ENCODE results near the gene SETDB2. TPM values are rescaled to one million over a fixed set of nuclear protein-coding genes. Genes with fewer than 3 reads are reported as not detected.

Gene SETDB2
- total and polyA plus RNA-seq, 10 of the 15 experiments (the other 5 are each of a cell fraction or from before 2014, with no cell fraction given) = 1.2 to 10.0 (median 7.4) TPM

- TF ChIP-seq MXI1 (IDR thresholded peaks at IDR 0.05; ENCODE audit: low read depth, low read length) (peak; percentile 86), GATAD2B (conservative IDR thresholded peaks at IDR 0.05; ENCODE audit: low read depth) (no peak; the same call in none of the 2 replicates), USF2 (IDR thresholded peaks at IDR 0.05; ENCODE audit: borderline replicate concordance, low read depth, low read length) (peak; percentile 49; the same call in 1 of the 2 replicates), SP1 (IDR thresholded peaks at IDR 0.05; ENCODE audit: low read depth, low read length) (no peak), ZNF592 (IDR thresholded peaks at IDR 0.05) (0 out of 2 replicates have a peak, but pooled peaks have one; percentile 38), NKRF (conservative IDR thresholded peaks at IDR 0.05) (peak; percentile 64), REST (IDR thresholded peaks at IDR 0.05; ENCODE audit: low read depth, low read length) (no peak), TBL1XR1 (IDR thresholded peaks at IDR 0.05; ENCODE audit: low read depth, low read length) (0 out of 2 replicates have a peak, but pooled peaks have one; percentile 38), SPI1 (IDR thresholded peaks at IDR 0.05; ENCODE audit: borderline replicate concordance, insufficient read depth, low read depth, low read length) (0 out of 2 replicates have a peak, but pooled peaks have one; percentile 0), LARP7 (IDR thresholded peaks at IDR 0.05) (peak; percentile 62; the same call in 1 of the 2 replicates), BMI1 (IDR thresholded peaks at IDR 0.05; ENCODE audit: borderline replicate concordance) (0 out of 2 replicates have a peak, but pooled peaks have one; percentile 22), SKIL (IDR thresholded peaks at IDR 0.05; ENCODE audit: low read depth, poor library complexity, severe bottlenecking) (peak; percentile 71)
These were observed 686 bp downstream of the SETDB2 start (continued) for GRCh38 chr13:49444524-49445395.

Data from GM12878 (cell line).